Measurements from ENCODE around the gene C3orf22. TPM values are rescaled to one million over a fixed set of nuclear protein-coding genes. Genes with fewer than 3 reads are reported as not detected.

The C3orf22 gene
- total RNA-seq, 1 experiment from 2014 or later = not detected

- no peak overlapping the region for H3K4me3 Mint-ChIP-seq (ENCODE audit: low read depth, unreplicated experiment)
- H3K27ac Mint-ChIP-seq (ENCODE audit: unreplicated experiment) = no peak overlapping the region
- TF ChIP-seq CTCF (IDR thresholded peaks at IDR 0.05; ENCODE audit: unreplicated experiment) = no peak
- no peaks in the 10 kb centered on the region for H3K4me1 Mint-ChIP-seq (ENCODE audit: low read depth, unreplicated experiment)
- H3K9me3 Mint-ChIP-seq (ENCODE audit: low read depth, unreplicated experiment) = no peaks in the 10 kb centered on the region
- BruUV-seq (replicated peaks) = no TSS peak
- intact Hi-C loops (cut with micrococcal nuclease; ENCODE audit: unreplicated experiment) = no loop called here
- no peak for DNase-seq
- CTCF ChIA-PET = no interaction called here
- H3K36me3 Mint-ChIP-seq (ENCODE audit: insufficient read depth, unreplicated experiment) = no peaks in the 10 kb centered on the region
- peaks cover 32% of the 10 kb centered on the region for H3K27me3 Mint-ChIP-seq (ENCODE audit: unreplicated experiment)
Measured at GRCh38 chr3:126553284-126554084, 5.2 kb downstream of the C3orf22 start.

DNA sequence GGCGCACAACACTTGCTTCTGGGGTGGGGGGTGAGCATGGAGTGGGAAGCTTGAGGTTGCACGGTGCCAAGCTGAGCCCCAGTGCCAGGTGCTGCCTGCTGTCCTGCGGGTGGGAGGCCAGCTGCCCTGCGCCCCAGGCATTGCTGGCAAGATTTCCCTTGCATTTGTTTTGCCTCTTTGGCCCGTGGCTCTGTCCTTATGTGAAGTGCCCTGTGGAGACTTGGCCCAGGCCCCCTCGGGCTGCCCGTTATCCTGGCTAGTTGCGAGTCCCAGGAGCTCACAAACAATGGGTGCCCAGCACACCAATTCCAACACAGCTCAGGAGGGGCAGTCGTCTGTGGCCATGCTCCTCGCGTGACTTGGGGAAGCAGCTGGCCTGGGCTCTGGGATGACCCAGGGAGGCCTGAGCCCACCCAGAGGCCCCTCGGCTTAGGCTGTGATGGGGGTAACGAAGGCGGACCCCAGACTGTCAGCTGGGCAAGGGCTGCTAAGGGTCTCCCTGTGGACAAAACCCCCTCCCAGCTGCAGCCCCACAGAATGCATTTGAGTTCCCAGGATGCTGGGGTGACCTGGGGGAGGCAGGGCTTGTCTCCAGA, 5.9 kb downstream of the C3orf22 start:
- Mint-ChIP-seq H3K4me3 (ENCODE audit: low read depth, unreplicated experiment) (no peak overlapping the region), H3K4me1 (ENCODE audit: low read depth, unreplicated experiment) (no peaks in the 10 kb centered on the region), H3K36me3 (ENCODE audit: insufficient read depth, unreplicated experiment) (no peaks in the 10 kb centered on the region), H3K9me3 (ENCODE audit: low read depth, unreplicated experiment) (no peaks in the 10 kb centered on the region), H3K27ac (ENCODE audit: unreplicated experiment) (no peak overlapping the region), H3K27me3 (ENCODE audit: unreplicated experiment) (peaks cover 39% of the 10 kb centered on the region)
- no peak for TF ChIP-seq CTCF (IDR thresholded peaks at IDR 0.05; ENCODE audit: unreplicated experiment)
- DNase-seq = no peak
- CTCF ChIA-PET = interaction anchor here (1.3 kb wide), 1 partner anchor 24 kb away, joined by 3 read pairs; no protein-coding TSS in a partner anchor
- BruUV-seq (replicated peaks) = no TSS peak
- intact Hi-C loops (cut with micrococcal nuclease; ENCODE audit: unreplicated experiment) = no loop called here

DNA sequence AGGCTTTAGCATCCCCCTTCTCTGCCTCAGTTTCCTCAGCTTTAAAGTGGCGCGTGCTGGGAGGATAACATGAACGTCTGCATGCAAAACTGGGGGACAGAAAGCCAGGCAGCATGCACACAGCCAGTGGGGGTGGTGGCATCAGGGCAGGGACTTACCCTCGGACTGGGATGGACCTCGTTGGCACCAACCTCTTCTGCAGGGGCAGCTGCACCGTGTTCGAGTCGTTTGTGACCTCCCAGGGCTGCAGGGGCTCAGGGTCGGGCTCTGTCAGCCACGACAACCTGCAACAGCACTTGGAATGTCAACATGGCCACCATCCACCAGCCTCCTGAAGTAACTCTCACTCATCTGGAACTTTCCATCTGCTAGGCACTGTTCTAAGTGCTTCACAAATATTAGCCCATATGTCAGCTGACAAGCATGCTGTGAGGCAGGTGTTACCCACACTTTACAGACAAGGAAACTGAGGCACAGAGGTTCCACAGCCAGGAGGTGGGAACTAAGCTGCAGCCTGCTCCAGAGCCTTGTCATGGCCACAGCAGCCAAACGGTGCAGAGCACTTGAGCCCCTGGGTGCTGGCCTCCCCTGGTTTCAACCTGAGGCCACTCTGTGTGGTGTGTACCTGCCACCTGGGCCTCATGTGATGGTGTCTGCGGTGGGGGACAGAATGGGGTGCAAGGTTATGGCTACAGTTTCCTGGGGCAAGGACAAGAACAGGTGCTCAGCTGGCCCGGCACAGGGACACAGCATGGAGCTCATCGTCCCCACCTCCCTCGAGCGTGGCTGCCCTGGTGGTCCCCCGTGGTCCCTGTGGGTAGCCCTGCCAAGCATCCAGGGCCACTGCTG, 6.7 kb downstream of the C3orf22 start:
- H3K4me3 Mint-ChIP-seq (ENCODE audit: low read depth, unreplicated experiment) = no peak overlapping the region
- H3K36me3 Mint-ChIP-seq (ENCODE audit: insufficient read depth, unreplicated experiment) = no peaks in the 10 kb centered on the region
- intact Hi-C loops (cut with micrococcal nuclease; ENCODE audit: unreplicated experiment) = no loop called here
- DNase-seq = no peak
- H3K27me3 Mint-ChIP-seq (ENCODE audit: unreplicated experiment) = peaks cover 46% of the 10 kb centered on the region
- no peaks in the 10 kb centered on the region for H3K4me1 Mint-ChIP-seq (ENCODE audit: low read depth, unreplicated experiment)
- no peaks in the 10 kb centered on the region for H3K9me3 Mint-ChIP-seq (ENCODE audit: low read depth, unreplicated experiment)
- TF ChIP-seq CTCF (IDR thresholded peaks at IDR 0.05; ENCODE audit: unreplicated experiment) = no peak
- no peak overlapping the region for H3K27ac Mint-ChIP-seq (ENCODE audit: unreplicated experiment)
- CTCF ChIA-PET = interaction anchor here (1.3 kb wide), 1 partner anchor 23 kb away, joined by 3 read pairs; no protein-coding TSS in a partner anchor
- no TSS peak for BruUV-seq (replicated peaks)

DNA sequence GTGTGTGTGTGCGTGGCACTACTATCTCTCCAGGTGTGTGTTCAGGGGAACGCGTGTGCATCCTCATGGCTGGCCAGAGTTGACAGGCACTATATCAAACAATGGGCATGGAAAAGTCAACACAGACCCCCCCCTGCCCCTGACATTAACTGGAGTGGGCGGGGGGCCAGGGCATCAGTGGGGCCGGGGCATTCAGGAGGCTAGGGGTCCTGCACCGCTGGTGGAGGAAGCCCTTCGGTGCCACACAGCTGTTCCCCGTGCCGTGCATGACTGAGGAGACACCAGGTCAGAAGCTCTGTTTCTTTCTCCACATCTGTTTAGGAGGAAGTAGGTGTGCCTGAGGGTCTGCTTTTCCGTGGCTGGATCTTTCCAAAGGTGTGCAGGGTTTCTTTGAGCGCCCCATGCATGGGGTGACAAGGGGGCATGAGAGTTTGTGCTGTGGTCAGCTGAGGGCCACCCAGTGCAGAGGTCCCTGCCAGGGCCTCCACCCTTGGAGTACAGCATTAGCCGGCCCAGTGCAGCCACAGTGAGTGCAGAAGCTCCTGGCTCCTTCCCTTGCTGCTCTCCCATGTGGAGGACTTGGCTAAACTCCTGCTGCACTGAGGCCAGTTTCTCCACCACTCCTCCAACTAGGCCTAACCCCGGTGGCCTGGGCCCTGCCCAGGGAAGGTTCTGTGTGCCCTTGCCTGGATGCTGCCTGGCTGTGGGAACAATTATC, 7.5 kb downstream of the C3orf22 start:
- no peak overlapping the region for H3K27ac Mint-ChIP-seq (ENCODE audit: unreplicated experiment)
- no TSS peak for BruUV-seq (replicated peaks)
- H3K9me3 Mint-ChIP-seq (ENCODE audit: low read depth, unreplicated experiment) = no peaks in the 10 kb centered on the region
- TF ChIP-seq CTCF (IDR thresholded peaks at IDR 0.05; ENCODE audit: unreplicated experiment) = no peak
- no peaks in the 10 kb centered on the region for H3K4me1 Mint-ChIP-seq (ENCODE audit: low read depth, unreplicated experiment)
- no peak overlapping the region for H3K4me3 Mint-ChIP-seq (ENCODE audit: low read depth, unreplicated experiment)
- no peaks in the 10 kb centered on the region for H3K36me3 Mint-ChIP-seq (ENCODE audit: insufficient read depth, unreplicated experiment)
- CTCF ChIA-PET = interaction anchor here (0.7 to 1.3 kb wide), 2 partner anchors 22 to 110 kb away, joined by 3 read pairs; no protein-coding TSS in a partner anchor
- intact Hi-C loops (cut with micrococcal nuclease; ENCODE audit: unreplicated experiment) = no loop called here
- peaks cover 54% of the 10 kb centered on the region for H3K27me3 Mint-ChIP-seq (ENCODE audit: unreplicated experiment)
- no peak for DNase-seq

All from Calu3 (cell line).